Subcutaneous abdominal adipose tissue (tissue), 5 donors: ENCODE results near the gene NLRC5.

Source experiments
- H3K27ac ChIP-seq: one replicate; pipeline ENCODE4 v1.7.0; 2013; ENCODE audit warnings: low read depth, mild to moderate bottlenecking, inconsistent platforms, low read length, moderate library complexity
- H3K27me3 ChIP-seq, 5 donors: one replicate each; pipeline ENCODE4 v1.7.0; 2013; ENCODE audit warnings: low read length in 5 of 5, inconsistent platforms in 1 of 5; ENCODE audit not compliant: control insufficient read depth in 5 of 5, insufficient read depth in 4 of 5
- H3K36me3 ChIP-seq, 5 donors: one replicate each; pipeline ENCODE4 v1.7.0; 2013; ENCODE audit warnings: low read length in 5 of 5; ENCODE audit not compliant: control insufficient read depth in 5 of 5, insufficient read depth in 5 of 5
- H3K4me1 ChIP-seq, 5 donors: one replicate each; pipeline ENCODE4 v1.7.0; 2013; ENCODE audit warnings: low read length in 5 of 5, mild to moderate bottlenecking in 3 of 5, moderate library complexity in 1 of 5; ENCODE audit not compliant: control insufficient read depth in 5 of 5, insufficient read depth in 5 of 5
- H3K4me3 ChIP-seq, 5 donors: one replicate each; pipeline ENCODE4 v1.7.0; 2013; ENCODE audit warnings: low read length in 5 of 5, low read depth in 1 of 5
- H3K9ac ChIP-seq, 5 donors: one replicate each; pipeline ENCODE4 v1.7.0; 2013; ENCODE audit warnings: low read length in 5 of 5, mild to moderate bottlenecking in 4 of 5, moderate library complexity in 3 of 5
- H3K9me3 ChIP-seq, 5 donors: one replicate each; pipeline ENCODE4 v1.7.0; 2013; ENCODE audit warnings: low read length in 5 of 5; ENCODE audit not compliant: control insufficient read depth in 5 of 5
- donor health status: healthy.
- donor health status: healthy.
- donor health status: healthy.
- donor health status: healthy.
- donor health status: healthy.

Gene NLRC5

DNA sequence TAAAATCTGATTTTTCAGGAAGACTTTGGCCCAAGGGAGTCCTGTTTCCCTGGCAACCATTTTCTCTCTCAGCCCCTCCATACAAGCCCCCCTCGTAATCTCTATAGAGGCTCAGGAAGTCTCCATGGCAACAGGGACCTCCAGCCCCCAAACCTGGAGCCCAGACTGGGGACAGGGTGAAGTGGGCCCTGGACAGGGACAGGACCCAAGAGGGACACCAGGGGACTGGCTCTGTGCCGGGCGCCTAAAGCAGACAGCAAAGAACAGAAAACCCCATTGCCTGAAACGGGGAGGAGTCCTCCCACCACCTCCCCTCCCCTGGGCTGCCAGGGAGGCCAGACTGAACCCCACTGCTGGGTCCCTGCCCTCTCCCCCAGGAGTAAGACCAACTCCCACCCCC, 143.7 kb downstream of the NLRC5 start:
- Histone ChIP-seq H3K27ac (no peak overlapping the region), H3K27me3 (no peaks in the 10 kb centered on the region), H3K4me1 (peaks cover 0 to 22% (median 0%) of the 10 kb centered on the region in 5 donors), H3K4me3 (no peak overlapping the region), H3K9me3 (no peaks in the 10 kb centered on the region), H3K36me3 (peaks cover 0 to 62% (median 60%) of the 10 kb centered on the region in 5 donors), H3K9ac (no peak overlapping the region)
